ENCODE results near the gene C9. TPM values are rescaled to one million over a fixed set of nuclear protein-coding genes. Genes with fewer than 3 reads are reported as not detected.

Gene C9
- total RNA-seq, 4 donors from 2014 or later = not detected

DNA sequence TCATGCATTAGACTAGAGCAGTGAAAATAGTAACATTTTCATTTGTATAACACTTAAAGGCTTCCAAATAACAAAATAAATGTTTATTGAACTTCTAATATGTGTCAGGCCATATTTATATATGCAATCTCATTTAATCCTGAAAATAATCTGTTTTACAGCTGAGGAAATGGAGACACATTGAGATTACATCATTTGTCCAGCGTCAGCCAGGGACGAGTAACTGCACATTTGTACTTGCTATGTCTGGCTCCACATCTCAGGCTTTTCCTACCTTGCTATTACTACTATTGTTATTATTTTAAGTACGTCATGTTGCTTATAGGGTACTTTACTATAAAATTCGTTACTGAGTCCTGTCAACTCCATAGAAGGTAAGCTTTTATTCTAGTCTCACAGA lies 3.8 kb upstream of the C9 start:
- TF ChIP-seq POLR2A (IDR thresholded peaks at IDR 0.05) = no peak
- no peak for TF ChIP-seq CTCF (IDR thresholded peaks at IDR 0.05)
- H3K36me3 ChIP-seq = no peaks in the 10 kb centered on the region
- DNase-seq = no peak
- no peaks in the 10 kb centered on the region for H3K27me3 ChIP-seq
- H3K4me1 ChIP-seq = no peaks in the 10 kb centered on the region
- H3K27ac ChIP-seq = no peak overlapping the region
- H3K4me3 ChIP-seq = no peak overlapping the region
- intact Hi-C loops (cut with DNase I; ENCODE audit: low total_unique reads) = no loop called here
- no peaks in the 10 kb centered on the region for H3K9me3 ChIP-seq

DNA sequence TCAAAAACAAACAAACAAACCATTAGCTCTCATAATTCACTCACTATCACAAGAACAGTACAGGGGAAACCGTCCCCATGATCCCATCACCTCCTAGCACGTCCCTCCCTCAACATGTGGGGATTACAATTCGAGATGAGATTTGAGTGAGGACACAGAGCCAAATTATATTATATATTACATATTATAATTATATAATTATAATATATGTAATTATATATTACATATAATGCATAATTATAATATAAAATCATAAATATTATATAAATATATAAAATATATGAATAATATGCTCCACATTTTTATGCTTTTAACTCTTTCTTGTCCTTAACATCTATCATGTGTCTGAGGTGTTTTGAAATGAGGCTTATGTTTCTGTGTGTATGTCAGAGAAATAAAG lies 3.4 kb upstream of the C9 start:
- H3K36me3 ChIP-seq = no peaks in the 10 kb centered on the region
- H3K27ac ChIP-seq = no peak overlapping the region
- no peak overlapping the region for H3K4me3 ChIP-seq
- TF ChIP-seq POLR2A (IDR thresholded peaks at IDR 0.05) (no peak), CTCF (IDR thresholded peaks at IDR 0.05) (no peak)
- no peaks in the 10 kb centered on the region for H3K9me3 ChIP-seq
- no peak for DNase-seq
- no peaks in the 10 kb centered on the region for H3K4me1 ChIP-seq
- no peaks in the 10 kb centered on the region for H3K27me3 ChIP-seq
- intact Hi-C loops (cut with DNase I; ENCODE audit: low total_unique reads) = no loop called here

DNA sequence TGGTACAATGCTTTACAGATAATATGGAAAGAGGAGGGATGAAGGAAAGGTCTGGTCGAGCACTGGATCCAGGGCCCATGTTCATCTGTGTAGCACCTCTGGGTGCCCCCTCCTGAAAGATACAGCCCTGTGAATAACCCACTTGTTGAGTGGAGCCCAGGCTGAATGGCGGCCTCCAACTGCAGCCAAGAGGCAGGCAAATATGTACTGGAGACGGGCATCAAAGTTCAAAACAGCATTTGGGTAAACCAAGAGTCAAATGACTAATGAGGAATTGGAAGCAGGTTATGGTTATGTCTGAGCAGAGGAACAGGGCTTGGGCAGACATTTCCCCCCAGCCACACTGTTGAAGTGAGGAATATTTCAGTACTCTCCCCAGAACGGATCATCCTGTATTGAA lies 1.1 kb downstream of the C9 start:
- intact Hi-C loops (cut with DNase I; ENCODE audit: low total_unique reads) = no loop called here
- no peak overlapping the region for H3K27ac ChIP-seq
- no peak for DNase-seq
- no peaks in the 10 kb centered on the region for H3K4me1 ChIP-seq
- H3K4me3 ChIP-seq = no peak overlapping the region
- H3K36me3 ChIP-seq = no peaks in the 10 kb centered on the region
- no peaks in the 10 kb centered on the region for H3K9me3 ChIP-seq
- no peak for TF ChIP-seq CTCF (IDR thresholded peaks at IDR 0.05)
- no peak for TF ChIP-seq POLR2A (IDR thresholded peaks at IDR 0.05)
- H3K27me3 ChIP-seq = no peaks in the 10 kb centered on the region

DNA sequence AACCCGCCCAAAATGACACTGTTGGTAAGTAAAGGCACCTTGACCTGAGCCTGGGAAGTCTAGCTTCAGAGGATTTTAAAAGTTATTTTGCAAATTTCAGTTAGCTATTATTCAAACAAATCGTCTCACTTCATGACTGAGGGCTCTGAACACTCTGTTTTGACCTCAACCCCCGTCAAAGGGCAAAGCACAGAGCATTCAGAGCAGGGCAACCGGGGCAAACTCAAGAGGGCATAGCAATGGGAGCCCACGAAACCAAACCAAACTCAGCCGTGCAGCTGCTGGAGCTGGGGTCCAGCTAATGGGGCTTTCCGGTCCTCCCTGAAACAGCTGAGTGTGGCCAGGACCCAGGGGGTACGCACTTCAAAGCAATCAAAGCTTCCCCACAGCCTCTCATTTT lies 1.6 kb downstream of the C9 start:
- no peak for TF ChIP-seq CTCF (IDR thresholded peaks at IDR 0.05)
- intact Hi-C loops (cut with DNase I; ENCODE audit: low total_unique reads) = no loop called here

DNA sequence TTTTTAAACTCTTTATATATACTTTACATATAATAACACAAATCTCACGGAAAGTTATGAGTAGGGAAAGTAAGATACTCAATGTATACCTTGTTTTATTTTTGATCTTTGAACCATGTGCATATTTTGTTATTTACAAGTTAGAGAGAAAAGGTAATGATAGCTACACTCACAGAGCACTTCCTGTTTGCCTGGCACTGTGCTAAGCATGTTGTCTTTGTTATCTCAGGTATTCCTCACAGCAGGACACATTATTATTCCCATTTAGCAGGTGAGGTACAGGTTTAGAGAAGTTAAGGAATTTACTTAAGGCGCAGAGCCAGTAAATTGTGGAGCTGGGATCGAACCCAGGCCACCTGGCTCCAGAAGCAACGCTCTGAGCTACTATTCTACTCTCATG lies 3.0 kb downstream of the C9 start:
- Histone ChIP-seq H3K4me1 (no peaks in the 10 kb centered on the region), H3K27ac (no peak overlapping the region), H3K4me3 (no peak overlapping the region), H3K27me3 (no peaks in the 10 kb centered on the region), H3K36me3 (no peaks in the 10 kb centered on the region), H3K9me3 (no peaks in the 10 kb centered on the region)
- no peak for DNase-seq
- intact Hi-C loops (cut with DNase I; ENCODE audit: low total_unique reads) = no loop called here
- TF ChIP-seq POLR2A (IDR thresholded peaks at IDR 0.05) = no peak
- TF ChIP-seq CTCF (IDR thresholded peaks at IDR 0.05) = no peak

More for the DNA sequence above, 1.6 kb downstream of the C9 start:
- Histone ChIP-seq H3K4me1 (no peaks in the 10 kb centered on the region), H3K9me3 (no peaks in the 10 kb centered on the region), H3K27me3 (no peaks in the 10 kb centered on the region), H3K4me3 (no peak overlapping the region), H3K36me3 (no peaks in the 10 kb centered on the region), H3K27ac (no peak overlapping the region)
- no peak for DNase-seq
